Stimulated activated CD8-positive, alpha-beta memory T cell treated with anti-CD3 and anti-CD28 coated beads, Interleukin-15, amount 100 ng/mL, for 4 hours (primary cell): ENCODE data around the gene TNPO2.

Experiments used
- DNase-seq, 2 donors: peaks; one replicate each; pipeline ENCODE4 v3.0.0-alpha.2; 2020; ENCODE audit warnings: low read depth in 2 of 2

Gene TNPO2

DNA sequence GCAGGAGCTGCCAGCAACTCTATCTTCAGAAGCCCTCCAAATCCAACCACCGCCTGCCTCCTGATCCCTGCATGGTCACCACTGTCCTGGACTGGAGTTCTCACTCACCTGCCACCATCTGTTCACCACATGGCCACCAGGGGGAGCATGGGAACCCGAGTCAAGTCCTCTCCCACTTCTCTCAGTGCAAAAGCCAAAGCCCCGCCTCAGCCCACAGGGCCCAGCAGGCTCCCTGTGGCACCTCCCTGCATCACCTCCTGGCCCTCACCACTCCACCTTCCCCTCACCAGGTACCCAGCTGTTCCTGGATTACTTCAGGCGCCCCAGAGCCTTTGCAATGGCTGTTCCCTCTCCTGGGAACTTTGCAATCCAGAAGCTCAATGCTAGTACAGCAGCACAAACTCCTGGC lies 47.3 kb downstream of the TNPO2 start:
- DNase-seq: peak; percentile 57 to 76

DNA sequence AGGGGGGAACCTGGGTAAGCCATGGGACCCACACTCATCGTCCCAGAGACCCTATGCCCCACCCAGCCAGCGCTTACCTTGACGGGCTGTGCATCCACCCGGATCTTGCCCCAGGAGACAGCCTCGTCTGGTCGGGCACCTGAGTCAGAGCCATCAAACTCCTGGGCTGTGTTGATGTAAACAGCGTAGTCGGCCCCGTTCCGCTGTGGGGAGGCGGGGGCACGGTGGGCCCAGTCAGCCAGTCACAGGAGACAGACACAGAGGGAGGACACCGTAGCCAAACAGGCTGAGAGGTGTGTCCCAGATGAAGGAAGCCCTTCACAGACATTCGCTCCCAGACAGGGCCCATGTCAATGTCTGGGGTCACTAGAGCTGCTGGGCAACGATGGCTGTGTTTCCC lies 47.8 kb downstream of the TNPO2 start:
- DNase-seq: no peak

DNA sequence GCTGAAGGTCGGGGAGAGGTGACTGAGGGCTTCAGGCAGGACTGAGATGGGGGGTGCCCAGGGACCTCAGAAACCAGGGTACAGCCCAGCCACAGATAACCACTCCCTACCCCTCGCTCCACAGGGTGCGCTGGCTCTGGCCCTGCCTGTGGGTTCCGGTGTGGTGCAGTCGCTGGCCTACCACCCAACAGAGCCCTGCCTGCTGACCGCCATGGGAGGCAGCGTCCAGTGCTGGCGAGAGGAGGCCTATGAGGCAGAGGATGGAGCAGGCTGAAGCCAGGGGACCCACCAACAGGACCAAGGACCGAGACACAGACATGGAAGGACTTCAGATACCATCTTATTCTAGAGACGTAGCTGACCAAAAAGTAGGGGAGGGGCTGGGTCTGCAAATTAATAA lies 48.3 kb downstream of the TNPO2 start:
- DNase-seq: no peak

DNA sequence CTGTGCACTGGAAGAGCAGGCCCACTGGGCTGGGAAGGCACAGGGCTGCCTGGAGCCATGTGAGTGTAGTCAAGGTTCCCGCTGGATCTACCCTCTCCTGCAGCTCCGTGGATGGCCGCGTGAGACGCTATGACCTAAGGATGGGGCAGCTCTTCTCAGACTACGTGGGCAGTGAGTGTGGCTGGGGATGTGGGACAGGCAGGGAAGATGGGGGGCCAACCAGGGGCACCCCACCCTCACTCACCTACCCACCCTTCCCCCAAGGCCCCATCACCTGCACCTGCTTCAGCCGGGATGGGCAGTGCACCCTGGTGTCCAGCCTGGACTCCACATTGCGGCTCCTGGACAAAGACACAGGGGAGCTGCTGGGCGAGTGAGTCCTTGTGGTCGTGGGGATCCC lies 51.0 kb downstream of the TNPO2 start:
- DNase-seq: no peak

DNA sequence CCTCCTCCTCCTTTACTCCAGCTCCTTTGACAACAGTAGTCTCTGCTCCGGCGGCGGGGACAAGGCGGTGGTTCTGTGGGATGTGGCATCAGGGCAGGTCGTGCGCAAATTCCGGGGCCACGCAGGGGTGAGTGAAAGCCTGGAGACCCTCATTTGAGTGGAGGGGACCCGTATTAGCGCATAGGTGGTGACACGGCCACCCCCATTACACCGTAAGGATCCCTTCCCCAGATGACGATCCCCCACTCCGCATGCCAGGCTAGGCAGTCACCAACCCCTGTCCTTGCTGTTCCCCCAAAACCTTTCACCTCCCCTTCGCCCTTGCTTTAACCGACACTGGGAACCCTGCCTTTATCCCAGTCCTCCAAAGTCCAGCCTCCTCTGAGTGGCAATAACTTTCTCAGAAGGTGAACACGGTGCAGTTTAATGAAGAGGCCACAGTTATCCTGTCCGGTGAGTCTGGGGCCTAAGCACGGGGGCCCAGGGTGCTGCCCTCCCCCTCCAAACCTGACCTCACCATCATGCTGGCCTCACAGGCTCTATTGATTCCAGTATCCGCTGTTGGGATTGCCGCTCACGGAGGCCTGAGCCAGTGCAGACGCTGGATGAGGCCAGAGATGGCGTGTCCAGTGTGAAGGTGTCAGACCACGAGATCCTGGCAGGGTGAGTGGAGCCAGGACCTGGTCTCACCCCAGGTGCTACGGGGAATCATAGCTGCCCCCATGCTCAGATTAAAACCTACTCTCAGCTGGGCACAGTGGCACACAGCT lies 53.4 kb downstream of the TNPO2 start:
- DNase-seq: no peak

DNA sequence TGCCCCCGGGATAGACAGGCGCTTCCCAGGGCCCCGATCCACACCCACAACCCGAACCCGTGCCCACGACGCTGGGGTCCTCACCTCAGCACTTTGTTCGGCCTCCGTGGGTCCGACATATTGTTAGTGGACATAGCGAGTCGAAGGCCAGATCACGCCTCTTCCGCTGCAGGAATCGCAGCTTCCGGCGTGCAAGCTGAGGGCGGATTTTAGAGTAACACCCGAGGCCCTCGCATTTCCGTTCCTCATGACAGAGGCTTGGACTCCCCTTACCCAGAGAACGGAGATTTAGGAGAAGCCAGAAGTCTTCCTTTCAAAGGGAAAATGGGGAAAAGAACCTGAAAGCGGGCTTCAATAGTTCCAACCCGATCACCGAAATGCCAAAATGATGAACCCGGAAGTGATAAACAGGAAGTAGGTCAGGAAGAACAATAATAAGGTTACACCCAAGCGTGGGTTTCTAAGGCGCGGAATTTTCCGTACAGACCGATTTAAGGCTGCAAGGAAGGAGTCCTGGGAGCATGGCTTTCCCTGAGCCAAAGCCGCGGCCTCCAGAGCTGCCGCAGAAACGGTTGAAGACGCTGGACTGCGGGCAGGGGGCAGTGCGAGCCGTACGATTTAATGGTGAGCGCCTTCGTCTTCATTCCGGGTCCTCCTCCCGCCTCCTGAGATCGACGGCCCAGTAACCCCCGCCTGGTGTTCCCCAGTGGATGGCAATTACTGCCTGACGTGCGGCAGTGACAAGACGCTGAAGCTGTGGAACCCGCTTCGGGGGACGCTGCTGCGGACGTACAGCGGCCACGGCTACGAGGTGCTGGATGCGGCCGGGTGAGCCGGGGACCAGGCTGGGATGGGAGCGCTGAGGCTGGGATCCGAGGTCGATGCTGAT lies 54.2 kb downstream of the TNPO2 start:
- peak; percentile 50 to 51 for DNase-seq

DNA sequence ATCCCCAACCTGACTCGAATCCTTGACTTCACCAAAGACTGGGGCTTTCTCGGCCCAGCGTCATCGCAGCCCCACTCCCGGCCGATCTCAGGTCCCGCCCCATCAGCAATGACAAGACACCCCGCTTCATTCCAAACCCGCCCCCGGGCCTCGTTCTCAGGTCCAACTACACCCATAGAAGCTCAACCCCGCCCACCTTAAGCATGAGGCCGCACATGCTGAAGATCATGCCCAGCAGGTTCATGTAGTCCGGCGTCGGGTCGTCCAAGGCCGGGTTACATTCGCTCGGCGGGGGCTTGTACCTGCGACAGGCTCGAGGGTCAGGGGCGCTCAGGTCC lies 54.8 kb downstream of the TNPO2 start:
- peak; percentile 44 to 49 for DNase-seq

DNA sequence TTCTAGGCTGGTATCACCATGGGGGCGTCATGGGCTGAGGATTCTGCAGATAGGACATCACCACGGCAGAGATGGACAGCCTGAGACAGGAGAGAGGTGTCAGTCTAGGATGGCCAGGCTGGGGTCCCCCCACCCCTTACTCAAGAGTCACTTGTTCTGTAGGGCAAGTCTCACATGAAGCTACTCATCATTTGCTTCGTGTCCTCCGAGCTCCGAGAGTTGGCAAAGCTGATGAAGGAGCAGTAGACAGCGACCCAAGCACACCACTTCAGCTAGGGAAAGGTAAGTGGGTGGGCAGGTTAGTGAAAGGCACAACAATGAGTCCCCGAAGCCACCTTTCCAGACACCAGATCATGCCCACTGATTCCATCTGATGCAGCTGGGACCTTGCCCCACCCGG lies 55.4 kb downstream of the TNPO2 start:
- DNase-seq: no peak

DNA sequence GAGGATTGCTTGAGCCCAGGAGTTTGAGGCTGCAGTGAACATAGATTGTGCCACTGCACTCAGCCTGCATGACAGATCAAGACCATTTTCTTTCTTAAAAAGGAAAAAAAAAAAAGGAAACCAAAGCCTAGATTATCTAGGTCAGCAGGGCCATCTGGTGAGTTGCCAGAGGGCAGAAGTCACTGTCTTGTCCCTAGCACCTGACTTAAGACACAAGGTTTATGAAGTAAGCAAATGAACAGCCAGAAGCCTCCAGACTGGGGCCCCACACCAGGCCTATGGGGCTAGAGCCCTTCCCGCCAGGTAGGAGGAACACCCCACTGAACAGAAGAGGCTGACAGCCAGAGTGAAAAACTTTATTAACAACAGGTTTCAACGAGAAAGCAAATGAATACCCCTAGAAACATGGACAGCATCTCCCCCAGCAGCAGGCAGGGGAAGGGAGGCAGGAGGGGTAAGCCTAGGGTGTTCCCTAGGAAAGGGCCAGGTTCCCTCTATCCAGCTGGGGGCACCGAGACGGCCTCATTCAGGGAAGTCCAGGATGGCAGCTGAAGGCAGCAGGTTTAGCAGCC lies 55.9 kb downstream of the TNPO2 start:
- DNase-seq: no peak

DNA sequence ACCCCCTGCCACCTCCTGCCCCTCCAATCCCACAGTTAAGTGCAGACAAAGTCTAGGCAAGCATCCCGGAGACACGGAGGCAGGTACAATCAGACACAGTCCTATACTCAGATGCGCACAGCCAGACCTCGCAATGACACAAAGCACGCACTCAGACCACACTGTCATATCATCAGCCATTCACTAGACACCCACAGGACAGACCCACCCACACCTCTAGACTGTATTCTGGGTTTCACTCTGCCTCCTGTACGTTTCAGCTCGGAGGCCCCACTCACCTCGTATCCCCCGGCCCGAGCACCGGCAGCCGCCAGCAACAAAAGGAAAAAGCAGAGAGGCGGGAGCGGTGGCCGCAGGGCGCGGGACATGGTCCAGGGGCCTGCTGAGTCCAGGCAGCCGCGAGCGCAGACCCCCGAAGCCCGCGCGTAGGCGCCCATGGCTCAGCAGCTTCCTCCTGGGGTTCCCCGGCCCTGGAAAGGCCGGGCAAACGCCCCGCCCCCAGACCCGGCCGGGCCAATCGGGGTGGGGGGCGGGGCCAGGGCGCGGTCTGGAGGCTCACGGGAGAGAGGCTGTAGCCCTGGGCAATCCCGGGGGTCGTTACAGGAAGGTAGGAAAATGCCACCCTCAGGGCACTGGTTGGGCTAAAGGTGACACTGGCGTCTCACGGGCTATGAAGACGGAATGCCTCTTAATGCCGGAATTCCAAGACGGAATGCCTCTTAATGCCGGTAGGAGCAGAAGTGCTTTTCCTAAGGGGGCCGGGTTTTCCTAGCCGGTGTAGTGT lies 57.3 kb downstream of the TNPO2 start, which contains the start of the genes MAN2B1 and WDR83:
MAN2B1 (minus strand) TSS at position 478 of the 784 bp plus-strand sequence; CDS start at position 437, 41 bp downstream.
WDR83 (plus strand) TSS at position 543 of the 784 bp plus-strand sequence. CDS start 2,984 bp downstream, outside the sequence.
- peak; percentile 57 to 68 for DNase-seq

DNA sequence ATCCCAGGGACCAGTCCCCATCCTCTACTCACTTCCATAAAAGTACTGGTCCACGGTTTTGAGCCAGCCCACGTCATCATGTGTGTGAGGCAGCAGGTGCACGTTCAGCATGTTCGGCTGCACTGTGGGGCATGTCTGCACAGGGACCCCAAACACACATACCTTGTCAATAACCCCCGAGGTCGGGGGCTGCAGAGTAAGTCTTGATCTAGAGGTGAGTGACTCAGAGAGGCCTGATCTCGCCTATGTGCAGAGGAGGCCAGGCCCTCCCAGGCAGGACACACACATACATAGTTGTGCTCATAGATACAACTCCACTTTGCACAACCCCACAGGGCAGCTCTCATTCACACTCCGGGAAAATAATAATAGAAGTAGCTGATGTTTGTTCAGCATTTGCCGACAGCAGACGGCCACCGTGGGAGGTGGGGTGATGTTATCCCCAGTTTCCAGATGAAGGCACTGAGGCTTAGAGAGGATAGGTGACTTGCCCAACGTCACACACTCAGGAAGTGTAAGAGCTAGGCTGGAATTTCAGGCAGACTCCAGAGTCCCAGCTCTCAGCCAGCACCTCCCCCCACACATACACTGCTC lies 58.0 kb downstream of the TNPO2 start:
- DNase-seq: no peak

DNA sequence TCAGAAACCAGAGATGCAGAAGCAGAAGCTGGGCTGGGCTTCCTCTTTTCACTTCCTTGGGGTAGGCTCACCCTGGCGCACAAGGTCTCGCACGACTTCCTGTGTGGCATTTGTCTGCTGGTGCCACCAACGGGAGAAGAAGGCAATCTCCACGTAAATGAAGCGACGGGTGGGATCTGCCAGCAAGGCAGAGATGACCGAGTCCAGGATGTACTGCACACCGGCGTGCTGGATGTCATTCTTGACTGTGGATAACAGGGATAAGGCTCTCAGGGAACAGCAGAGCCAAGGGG lies 58.5 kb downstream of the TNPO2 start:
- no peak for DNase-seq

DNA sequence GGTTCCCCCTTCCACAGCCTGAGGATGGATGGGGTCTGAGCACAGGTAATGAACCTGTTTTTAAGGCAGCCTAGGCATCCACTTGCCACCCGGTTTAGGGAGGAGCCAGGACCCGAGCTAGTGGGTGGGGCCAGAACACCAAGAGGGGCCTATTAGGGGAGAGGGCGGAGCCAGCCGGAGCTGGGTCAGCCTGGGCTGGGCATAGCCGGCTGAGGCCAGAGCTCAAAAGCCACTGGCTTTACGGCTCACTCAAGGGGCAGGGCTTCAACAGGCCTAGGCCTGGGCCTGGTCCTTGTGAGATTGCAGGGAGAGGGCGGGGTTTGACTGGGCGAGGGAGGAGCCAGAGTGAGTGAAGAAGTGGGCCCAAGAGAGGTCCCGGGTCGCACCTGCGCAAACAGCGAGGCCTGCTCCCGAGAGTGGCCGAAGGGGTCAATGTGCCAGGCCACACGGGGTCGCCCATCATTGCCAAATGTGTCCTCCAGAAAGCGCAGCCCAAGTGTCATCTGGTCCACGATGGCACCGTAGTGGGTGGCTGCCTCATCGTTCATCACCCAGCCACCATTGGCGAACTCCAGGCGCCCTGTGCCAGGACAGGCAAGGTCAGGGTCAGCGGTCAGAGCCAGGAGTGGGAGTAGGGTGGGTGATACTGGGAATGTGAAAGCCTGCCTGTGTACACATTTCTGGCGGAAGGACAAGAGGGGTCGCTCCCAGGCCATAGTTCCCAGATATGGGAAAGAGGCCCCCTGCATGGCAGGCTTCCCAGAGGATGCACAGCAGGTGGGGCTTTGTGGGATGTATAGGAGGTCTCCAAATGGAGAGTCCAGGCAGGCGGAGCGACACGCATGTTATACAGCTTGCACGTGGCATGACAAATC lies 59.1 kb downstream of the TNPO2 start:
- DNase-seq: no peak

DNA sequence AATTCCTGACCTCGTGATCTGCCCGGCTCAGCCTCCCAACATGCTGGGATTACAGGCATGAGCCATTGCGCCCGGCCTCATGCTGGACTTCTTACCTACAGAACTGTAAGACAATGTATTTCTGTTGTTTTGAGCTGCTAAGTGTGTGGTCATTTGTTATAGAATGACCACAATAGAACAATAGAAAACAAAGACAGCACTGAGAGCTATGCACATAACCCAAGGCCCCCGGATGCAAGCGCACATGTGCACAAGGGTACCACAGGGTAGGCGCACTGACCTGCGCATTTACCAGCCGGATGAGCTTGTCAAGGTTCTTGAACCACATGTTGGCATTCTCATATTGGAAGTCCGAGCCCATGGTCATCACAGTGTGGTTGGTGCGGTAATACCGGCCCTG lies 62.8 kb downstream of the TNPO2 start:
- DNase-seq: no peak

DNA sequence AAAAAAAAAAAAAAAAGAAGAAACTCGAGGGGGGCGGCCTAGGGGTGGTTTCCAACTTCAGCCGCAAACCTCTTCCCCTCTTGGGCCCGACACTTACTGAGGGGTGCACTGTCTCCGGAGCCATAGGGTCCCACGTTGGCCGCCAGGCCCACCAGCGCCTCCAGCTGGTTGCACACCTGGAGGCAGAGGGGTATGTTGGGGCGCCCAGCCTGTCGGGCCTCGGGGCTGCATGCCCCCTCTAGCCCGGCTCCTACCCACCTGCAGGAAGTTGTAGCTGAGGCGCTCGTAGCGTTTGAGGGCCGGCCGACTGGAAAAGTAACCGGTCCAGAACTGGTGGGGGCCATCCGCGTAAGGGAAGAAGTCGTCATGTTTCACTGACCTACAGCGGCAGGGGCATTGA lies 65.8 kb downstream of the TNPO2 start:
- no peak for DNase-seq

DNA sequence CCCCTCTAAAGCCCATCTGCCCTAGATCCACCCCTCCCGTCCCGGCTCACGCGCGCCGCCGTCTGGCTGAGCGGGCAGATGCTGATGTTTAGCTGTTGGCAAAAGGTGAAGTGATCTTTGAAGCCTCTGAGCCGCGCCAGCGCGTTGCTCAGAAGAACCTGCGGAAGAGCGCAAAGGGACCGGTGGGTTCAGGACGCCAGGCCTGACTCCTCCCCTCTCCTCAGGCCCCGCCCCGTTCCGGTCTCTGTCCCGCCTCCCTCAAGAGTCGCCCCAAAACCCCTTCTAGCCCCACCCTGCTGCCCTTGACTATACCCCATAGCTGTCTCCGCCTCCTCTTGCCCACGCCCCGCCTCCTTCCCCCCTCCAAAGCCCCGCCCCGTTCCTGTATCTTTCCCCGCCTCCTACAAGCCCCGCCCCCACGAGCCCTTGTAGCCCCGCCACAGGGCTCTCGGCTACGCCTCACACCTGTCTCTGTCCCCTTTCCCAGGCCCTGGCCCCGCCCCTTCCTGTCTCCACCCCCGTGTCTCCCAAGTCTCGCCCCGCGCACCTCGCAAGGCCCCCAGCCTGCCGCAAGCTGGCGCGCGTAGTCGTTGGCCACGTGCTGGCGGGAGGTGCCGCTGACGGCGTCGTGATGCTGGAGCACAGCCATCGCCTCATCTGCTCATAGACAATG lies 66.7 kb downstream of the TNPO2 start:
- DNase-seq: no peak

DNA sequence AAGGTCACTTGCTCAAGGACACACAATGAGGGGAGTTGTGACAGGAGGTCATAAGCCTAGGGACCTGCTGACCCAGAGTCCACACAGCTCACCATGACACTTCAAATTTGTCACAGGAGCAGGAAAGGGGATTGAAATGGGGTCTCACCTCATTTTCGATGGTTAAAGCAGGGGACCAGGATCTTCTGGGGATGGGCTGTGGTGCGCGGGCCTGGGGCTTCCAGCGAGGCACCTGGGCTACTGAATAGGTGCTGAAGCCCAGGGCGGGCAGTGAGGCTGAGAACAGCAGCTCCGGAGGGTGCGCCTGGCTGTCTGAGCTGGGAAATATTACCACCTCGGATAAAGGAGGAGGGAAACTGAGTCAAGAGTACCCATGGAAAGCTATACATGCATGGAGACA lies 68.2 kb downstream of the TNPO2 start:
- no peak for DNase-seq

DNA sequence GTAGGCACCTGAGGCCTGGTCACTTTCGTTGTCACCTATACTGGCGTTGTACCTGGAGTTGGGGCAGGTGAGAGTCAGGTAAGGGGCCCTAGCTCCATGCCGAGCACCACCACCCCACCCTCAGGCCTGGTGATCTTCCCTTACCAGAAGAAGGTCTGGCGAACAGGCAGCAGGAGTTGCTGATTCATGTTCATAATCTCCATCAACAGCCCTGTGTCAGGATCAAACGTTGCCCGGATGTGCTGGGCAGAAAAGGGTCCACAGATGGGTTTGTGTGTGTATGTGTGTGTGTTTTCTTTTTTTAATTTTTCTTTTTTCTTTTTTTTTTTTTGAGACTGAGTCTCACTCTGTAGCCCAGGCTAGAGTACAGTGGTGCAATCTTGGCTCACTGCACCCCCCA lies 71.5 kb downstream of the TNPO2 start:
- DNase-seq: no peak

DNA sequence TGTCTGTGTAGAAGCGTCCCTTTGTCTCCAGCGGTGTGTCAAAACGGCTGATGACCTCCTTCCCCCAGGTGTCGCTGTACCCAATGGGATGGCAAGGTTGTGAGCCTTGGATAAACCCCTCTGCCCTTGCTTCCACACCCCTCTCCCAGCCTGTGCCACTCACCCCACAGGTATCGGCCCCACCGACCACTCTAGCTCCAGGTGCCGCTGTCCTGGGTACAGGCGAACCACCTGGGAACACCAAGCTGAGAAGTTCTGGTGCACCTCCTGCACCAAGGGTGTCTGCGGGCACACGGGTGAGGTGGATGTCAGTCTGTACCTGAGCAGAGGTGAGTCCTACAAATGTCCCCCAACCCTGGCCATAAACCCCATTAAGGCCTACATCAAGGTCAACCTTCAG lies 73.8 kb downstream of the TNPO2 start:
- DNase-seq: no peak
